GM12878 (cell line): Measurements from ENCODE around the gene CSAD. TPM values are rescaled to one million over a fixed set of nuclear protein-coding genes. Genes with fewer than 3 reads are reported as not detected.
A peak's percentile ranks its signal among the peaks of the same experiment; 100 is the strongest.

ENCODE experiments used
- ATAC-seq: fragments of 200-7000 bp; cut with Tn5 transposase; 3 replicates; pipeline ENCODE4 v1.9.1; 2020; ENCODE audit warnings: mild to moderate bottlenecking, moderate library complexity
- BruUV-seq: library from RNA; stranded (reverse); fragments of 400-500 nt; replicated peaks from 2 replicates; lab custom pipeline; 2021; lab: Mats Ljungman, UMichigan
- CTCF ChIA-PET: fragments of 300-600 bp; sonication (Branson Sonifier 250); formaldehyde crosslinking; extraction: SDS; loops from one replicate; lab custom pipeline; 2021; ENCODE audit warnings: inconsistent platforms; lab: Yijun Ruan, JAX
- POLR2A ChIA-PET: fragments of 350-600 bp; formaldehyde crosslinking; extraction: SDS; loops from one replicate; lab custom pipeline; 2021; ENCODE audit warnings: inconsistent platforms; lab: Charles Lee
- RAD21 ChIA-PET: fragments of 300-600 bp; sonication (Branson Sonifier 250); formaldehyde crosslinking; loops from one replicate; lab custom pipeline; 2023; ENCODE audit warnings: antibody characterized with exemption; ENCODE audit not compliant: unreplicated experiment; lab: Charles Lee
- SMC1A ChIA-PET: fragments of 300-600 bp; sonication (Branson Sonifier 250); formaldehyde crosslinking; loops from one replicate; lab custom pipeline; 2023; ENCODE audit not compliant: unreplicated experiment, uncharacterized antibody; lab: Charles Lee
- DNase-seq: peaks from one replicate; pipeline ENCODE4 v3.0.0-alpha.2; 2011; ENCODE audit warnings: low read depth, low spot score
- FAIRE-seq: peaks from 3 replicates; lab custom pipeline; 2011; peaks lifted over from hg19 to GRCh38; lab: Jason Lieb, UNC
- H2AFZ ChIP-seq: 2 replicates; pipeline ENCODE4 v1.6.0; 2011; ENCODE audit warnings: low read depth, low read length, control low read depth; ENCODE audit not compliant: control insufficient read depth
- H3K27ac ChIP-seq: 2 replicates; pipeline ENCODE4 v1.5.1; 2011; ENCODE audit warnings: control low read depth; ENCODE audit not compliant: control insufficient read depth, insufficient read depth
- H3K27me3 ChIP-seq, 2 experiments: replicated peaks in 1 of 2; 2 replicates each; pipeline versions ENCODE4 v1.6.0 to v1.6.1; 2011; ENCODE audit warnings: low read length in 1 of 2; ENCODE audit not compliant: control insufficient read depth in 2 of 2, insufficient read depth in 2 of 2
- H3K36me3 ChIP-seq, 2 experiments: 2 replicates each; pipeline ENCODE4 v1.5.1; 2011; ENCODE audit warnings: low read length in 1 of 2; ENCODE audit not compliant: control insufficient read depth in 2 of 2, insufficient read depth in 2 of 2
- H3K4me1 ChIP-seq: 2 replicates; pipeline ENCODE4 v1.6.1; 2011; ENCODE audit warnings: mild to moderate bottlenecking, low read length, moderate library complexity, mixed read lengths; ENCODE audit not compliant: control insufficient read depth, insufficient read depth
- H3K4me2 ChIP-seq: 2 replicates; pipeline ENCODE4 v1.6.0; 2011; ENCODE audit warnings: control low read depth; ENCODE audit not compliant: control insufficient read depth, insufficient read depth
- H3K4me3 ChIP-seq: fragments of 200-600 bp; sonication (generic); 2 replicates; pipeline ENCODE4 v1.5.1; 2016
- H3K79me2 ChIP-seq: 2 replicates; pipeline ENCODE4 v1.6.0; 2011; ENCODE audit warnings: low read length; ENCODE audit not compliant: control insufficient read depth, insufficient read depth
- H3K9ac ChIP-seq: 2 replicates; pipeline ENCODE4 v1.8.0; 2011; ENCODE audit warnings: low read length, control low read depth, mixed read lengths; ENCODE audit not compliant: control insufficient read depth, insufficient read depth
- H3K9me3 ChIP-seq: replicated peaks from 3 replicates; pipeline ENCODE4 v1.5.1; 2011; ENCODE audit warnings: mild to moderate bottlenecking, low read length; ENCODE audit not compliant: control insufficient read depth, insufficient read depth
- H4K20me1 ChIP-seq: 2 replicates; pipeline ENCODE4 v1.6.0; 2011; ENCODE audit not compliant: control insufficient read depth, insufficient read depth
- CBX5 ChIP-seq: sonication (generic); IDR thresholded peaks from 2 replicates; pipeline ENCODE4 v1.6.1; 2016; ENCODE audit warnings: low read depth, moderate library complexity, mild to moderate bottlenecking, inconsistent platforms
- CTCF ChIP-seq, 3 experiments: IDR thresholded peaks in 2 of 3; conservative IDR thresholded peaks in 1 of 3; 2 replicates each; pipeline ENCODE4 v1.5.1; 2011; ENCODE audit warnings: low read depth in 3 of 3, low read length in 3 of 3, mild to moderate bottlenecking in 3 of 3, control low read depth in 2 of 3, moderate library complexity in 2 of 3, inconsistent platforms in 1 of 3, mixed read lengths in 1 of 3; ENCODE audit not compliant: control insufficient read depth in 2 of 3, insufficient read depth in 1 of 3; ENCODE audit errors: extremely low read depth in 1 of 3
- EED ChIP-seq: sonication (generic); IDR thresholded peaks from 2 replicates; pipeline ENCODE4 v1.6.1; 2016; ENCODE audit warnings: antibody characterized with exemption, low read depth
- HDAC6 ChIP-seq: fragments of 200-600 bp; sonication (generic); IDR thresholded peaks from one replicate; pipeline ENCODE4 v1.8.0; 2017; ENCODE audit warnings: antibody characterized with exemption; ENCODE audit not compliant: unreplicated experiment
- JUND ChIP-seq: IDR thresholded peaks from 2 replicates; pipeline ENCODE4 v1.6.1; 2012; ENCODE audit warnings: low read depth, mild to moderate bottlenecking, low read length, improper control_type of control experiment, moderate library complexity
- MXI1 ChIP-seq: fragments of 150-350 bp; IDR thresholded peaks from 2 replicates; pipeline ENCODE4 v1.6.1; 2011; ENCODE audit warnings: low read depth, mild to moderate bottlenecking, inconsistent platforms, low read length, improper control_type of control experiment
- NKRF ChIP-seq: fragments of 450-650 bp; conservative IDR thresholded peaks from 2 replicates; pipeline ENCODE4 v1.6.1; 2017; ENCODE audit warnings: mild to moderate bottlenecking, moderate library complexity
- PML ChIP-seq: IDR thresholded peaks from 2 replicates; pipeline ENCODE4 v1.6.1; 2012; ENCODE audit warnings: low read length, inconsistent platforms
- RAD21 ChIP-seq: IDR thresholded peaks from 2 replicates; pipeline ENCODE4 v1.6.1; 2011; ENCODE audit warnings: mild to moderate bottlenecking, low read depth, low read length, moderate library complexity; ENCODE audit not compliant: insufficient read depth
- SMC3 ChIP-seq: IDR thresholded peaks from 2 replicates; pipeline ENCODE4 v1.6.1; 2011; ENCODE audit warnings: low read length, improper control_type of control experiment, borderline replicate concordance
- STAT3 ChIP-seq: IDR thresholded peaks from 2 replicates; pipeline ENCODE4 v1.6.1; 2011; ENCODE audit warnings: low read depth, low read length, improper control_type of control experiment
- YBX1 ChIP-seq: fragments of 450-650 bp; IDR thresholded peaks from 2 replicates; pipeline ENCODE4 v1.6.1; 2016; ENCODE audit warnings: antibody characterized with exemption
- ZBTB4 ChIP-seq: fragments of 450-650 bp; formaldehyde crosslinking; IDR thresholded peaks from 2 replicates; pipeline ENCODE4 v1.4.0; 2022; ENCODE audit warnings: mild to moderate bottlenecking, moderate library complexity
- WGBS: methylation state at CpG from one replicate; pipeline ENCODE4 v1.1.6; 2016; ENCODE audit warnings: low lambda C conversion rate; ENCODE audit not compliant: insufficient replicate concordance, insufficient coverage; ENCODE audit errors: missing lambda C conversion rate; 5-methylcytosine and 5-hydroxymethylcytosine counted together
- in situ Hi-C: fragments of 300-500 bp; cut with MboI; formaldehyde crosslinking; loops from 9 replicates; pipeline ENCODE4 v1.14.3; 2018; ENCODE audit warnings: mixed read lengths
- intact Hi-C: fragments of 100-400 bp; cut with micrococcal nuclease; formaldehyde crosslinking; loops from one replicate; pipeline ENCODE4 v1.14.2; 2022; ENCODE audit not compliant: unreplicated experiment
- polyA plus RNA-seq, 11 experiments: library from polyadenylated mRNA; depleted of rRNA in 4 of 11; unstranded in 6 of 11; stranded (reverse) in 5 of 11; fragments of >200 nt; fragmentation: Nextera tagmentation in 4 of 11; fragmentation: Illumina TruSeq in 1 of 11; extraction: Ambion mirVana in 4 of 11; extraction: Trizol in 1 of 11; gene quantifications; 1 replicate in 1 of 11; 2 replicates in 10 of 11; pipeline versions ENCODE4 v1.2.1 to v1.2.3, GENCODE V29; 2011 to 2016; ENCODE audit warnings: inconsistent platforms in 2 of 11, missing spikeins in 2 of 11, low read depth in 1 of 11
- total RNA-seq, 4 experiments: library from RNA; depleted of rRNA in 3 of 4; stranded (reverse); fragments of >200 nt in 3 of 4; fragmentation: Illumina TruSeq in 1 of 4; extraction: Trizol in 1 of 4; gene quantifications; 2 replicates each; pipeline versions ENCODE4 v1.2.1 to v1.2.3, GENCODE V29; 2013 to 2021

The CSAD gene
- total and polyA plus RNA-seq, 10 of the 15 experiments (the other 5 are each of a cell fraction or from before 2014, with no cell fraction given), result 1.1 to 20.4 (median 6.2) TPM

GRCh38 chr12:53176750-53177149 lies 4.0 kb downstream of the CSAD start (continued):
- TF ChIP-seq MXI1, result no peak
- TF ChIP-seq STAT3, result no peak
- TF ChIP-seq EED, result no peak

- DNase-seq, result no peak
- ChIA-PET SMC1A (interaction anchor here (0.7 to 3.5 kb wide), 9 partner anchors 13 to 93 kb away, joined by 3 to 24 read pairs (median 5); partner anchors contain the start of genes ESPL1 and ITGB7), POLR2A (interaction anchor here (1.0 to 1.1 kb wide), 4 partner anchors 28 to 37 kb away, joined by 3 to 5 read pairs (median 4); no protein-coding TSS in a partner anchor), CTCF (interaction anchor here (0.6 to 8.0 kb wide), 16 partner anchors 9 to 170 kb away, joined by 3 to 66 read pairs (median 3); no protein-coding TSS in a partner anchor), RAD21 (interaction anchor here (0.8 to 1.8 kb wide), 7 partner anchors 16 to 146 kb away, joined by 3 to 6 read pairs (median 5); partner anchors contain the start of gene AAAS)
- 96% methylated on average over 4 of the region's 4 CpGs for WGBS
- Histone ChIP-seq H3K4me3 (no peak overlapping the region), H3K79me2 (no peaks in the 10 kb centered on the region), H3K9me3 (no peaks in the 10 kb centered on the region), H2AFZ (no peak overlapping the region), H3K36me3 (peaks cover 0 to 1% of the 10 kb centered on the region in 2 experiments; a peak in 1 of 4 replicates), H3K27ac (no peak overlapping the region), H3K27me3 (no peaks in the 10 kb centered on the region), H3K4me2 (no peak overlapping the region), H4K20me1 (no peaks in the 10 kb centered on the region), H3K4me1 (peaks cover 14% of the 10 kb centered on the region; the same call in 1 of the 2 replicates), H3K9ac (no peak overlapping the region)
- peak; percentile 73 for FAIRE-seq
- ATAC-seq, result peak; percentile 48
- TF ChIP-seq NKRF, result no peak
- TF ChIP-seq ZBTB4 (CRISPR knock-in tag), result no peak
- TF ChIP-seq RAD21, result peak; percentile 42
- no peak for TF ChIP-seq HDAC6
- no peak for TF ChIP-seq CBX5
- TF ChIP-seq CTCF (IDR thresholded peaks at IDR 0.05 in 2 of 3, conservative IDR thresholded peaks at IDR 0.05 in 1 of 3; ENCODE audit: control insufficient read depth in 2 of 3, extremely low read depth in 1 of 3, insufficient read depth in 1 of 3, low read depth in 3 of 3, low read length in 3 of 3), result peak in 2 of 3 experiments; percentile 19 to 33; a peak in 2 of 6 replicates
- TF ChIP-seq JUND, result no peak
- TF ChIP-seq PML, result no peak
- peak; percentile 21; the same call in 1 of the 2 replicates for TF ChIP-seq SMC3
- TF ChIP-seq YBX1, result no peak
- in situ Hi-C loops, result no loop called here
- BruUV-seq, result no TSS peak
- intact Hi-C loops, result no loop called here
Observed at GRCh38 chr12:53174881-53175491, 5.7 kb downstream of the CSAD start.
